ENCODE results near the gene LATS2.

Gene LATS2

DNA sequence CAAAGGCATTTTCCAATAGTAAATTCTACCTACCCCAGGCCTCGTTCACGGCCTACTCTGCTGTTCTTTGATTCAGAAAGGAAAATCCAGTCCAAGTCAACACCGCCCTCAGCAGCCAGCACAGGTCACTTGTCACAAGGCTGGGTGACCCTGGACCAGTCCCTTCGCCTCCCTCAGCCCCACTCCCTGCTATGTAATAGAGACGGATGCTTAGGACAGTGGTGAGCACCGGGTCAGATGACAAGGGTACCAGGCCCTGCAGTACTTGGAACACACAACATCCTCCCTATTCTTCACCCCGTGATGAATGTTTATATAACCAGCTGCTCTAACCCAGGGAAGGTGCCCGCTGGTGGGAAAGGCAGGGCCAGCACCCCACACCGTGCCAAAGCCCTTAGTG lies 14.3 kb downstream of the LATS2 start:
- peaks cover 7 to 10% of the 10 kb centered on the region in 2 donors for H3K36me3 ChIP-seq (ENCODE audit: control insufficient read depth in 2 of 2, insufficient read depth in 2 of 2, low read length in 2 of 2)
- no peak overlapping the region for H3K9ac ChIP-seq (ENCODE audit: low read length in 2 of 2)
- H3K4me1 ChIP-seq (ENCODE audit: control insufficient read depth, insufficient read depth, low read length) = peaks cover 43% of the 10 kb centered on the region
- H3K9me3 ChIP-seq (ENCODE audit: control insufficient read depth in 2 of 2, low read length in 2 of 2) = no peaks in the 10 kb centered on the region
- H3K27ac ChIP-seq (ENCODE audit: low read length) = no peak overlapping the region
- no peaks in the 10 kb centered on the region for H3K27me3 ChIP-seq (ENCODE audit: control insufficient read depth in 1 of 2, insufficient read depth in 2 of 2, low read length in 2 of 2)
- H3K4me3 ChIP-seq (ENCODE audit: low read length in 2 of 2) = no peak overlapping the region

DNA sequence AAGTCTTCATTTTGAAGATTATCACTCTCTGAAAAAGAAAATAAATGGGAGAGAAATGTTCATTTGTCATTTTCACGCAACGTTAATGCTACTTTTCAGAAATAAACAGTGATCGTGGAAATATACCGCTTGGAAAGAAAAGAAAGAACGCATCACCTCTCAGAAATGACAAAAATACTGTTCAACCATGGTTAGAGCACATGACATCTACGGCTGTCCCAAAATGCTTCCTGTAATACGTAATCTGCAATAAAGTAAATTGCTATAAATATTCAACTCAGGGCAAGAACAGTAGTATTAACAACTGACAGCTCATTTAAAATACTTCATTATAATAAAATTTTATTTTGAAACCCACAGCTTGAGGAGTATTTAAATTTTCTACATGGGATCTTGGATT lies 15.2 kb downstream of the LATS2 start:
- Histone ChIP-seq H3K36me3 (ENCODE audit: control insufficient read depth in 2 of 2, insufficient read depth in 2 of 2, low read length in 2 of 2) (peaks cover 7 to 10% of the 10 kb centered on the region in 2 donors), H3K27ac (ENCODE audit: low read length) (peak overlapping the region; percentile 56), H3K9ac (ENCODE audit: low read length in 2 of 2) (no peak overlapping the region), H3K27me3 (ENCODE audit: control insufficient read depth in 1 of 2, insufficient read depth in 2 of 2, low read length in 2 of 2) (no peaks in the 10 kb centered on the region), H3K4me3 (ENCODE audit: low read length in 2 of 2) (no peak overlapping the region), H3K9me3 (ENCODE audit: control insufficient read depth in 2 of 2, low read length in 2 of 2) (no peaks in the 10 kb centered on the region), H3K4me1 (ENCODE audit: control insufficient read depth, insufficient read depth, low read length) (peaks cover 50% of the 10 kb centered on the region)

DNA sequence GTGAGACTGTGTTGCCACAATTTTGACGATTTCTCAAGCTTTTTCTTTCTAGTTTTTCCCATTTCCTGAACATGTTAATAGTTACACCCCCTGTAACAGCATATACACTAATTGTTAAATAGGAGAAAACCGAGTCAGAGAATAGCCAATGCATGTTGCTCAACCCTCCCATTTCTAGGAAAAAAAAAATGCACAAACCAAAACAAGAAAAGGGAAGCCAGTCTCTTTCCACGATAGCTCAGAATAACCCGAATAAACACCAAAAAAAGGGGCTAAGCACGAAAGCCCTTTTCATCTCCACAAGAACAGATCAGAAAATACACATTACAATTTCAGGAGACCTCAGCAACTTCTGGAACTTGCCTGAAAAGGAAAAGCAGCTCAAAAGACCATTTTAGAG lies 16.3 kb downstream of the LATS2 start:
- Histone ChIP-seq H3K9me3 (ENCODE audit: control insufficient read depth in 2 of 2, low read length in 2 of 2) (no peaks in the 10 kb centered on the region), H3K9ac (ENCODE audit: low read length in 2 of 2) (peak overlapping the region in 1 of 2 donors; percentile 36), H3K36me3 (ENCODE audit: control insufficient read depth in 2 of 2, insufficient read depth in 2 of 2, low read length in 2 of 2) (peaks cover 7 to 10% of the 10 kb centered on the region in 2 donors), H3K4me1 (ENCODE audit: control insufficient read depth, insufficient read depth, low read length) (peaks cover 54% of the 10 kb centered on the region), H3K27ac (ENCODE audit: low read length) (peak overlapping the region; percentile 56), H3K4me3 (ENCODE audit: low read length in 2 of 2) (no peak overlapping the region), H3K27me3 (ENCODE audit: control insufficient read depth in 1 of 2, insufficient read depth in 2 of 2, low read length in 2 of 2) (no peaks in the 10 kb centered on the region)

DNA sequence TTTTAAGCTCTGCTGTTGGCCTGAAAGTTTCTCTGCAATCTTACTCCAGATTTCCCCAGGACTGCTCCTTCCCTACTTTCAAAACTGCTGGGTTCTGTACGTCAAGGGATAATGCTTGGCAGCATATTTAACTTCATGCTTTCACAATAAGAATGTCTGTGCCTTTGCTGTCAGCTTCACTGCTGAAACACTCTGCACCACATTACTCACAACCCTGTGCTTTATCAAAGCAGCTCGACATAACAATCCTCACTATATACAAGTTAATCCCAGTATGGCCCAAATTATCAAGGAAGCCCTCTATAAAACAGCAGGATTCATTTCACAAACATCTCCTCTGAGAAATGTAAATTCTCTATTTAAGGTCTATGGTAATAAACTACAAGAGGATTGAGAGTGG lies 17.5 kb downstream of the LATS2 start:
- peaks cover 7 to 10% of the 10 kb centered on the region in 2 donors for H3K36me3 ChIP-seq (ENCODE audit: control insufficient read depth in 2 of 2, insufficient read depth in 2 of 2, low read length in 2 of 2)
- peak overlapping the region; percentile 36 to 37 for H3K9ac ChIP-seq (ENCODE audit: low read length in 2 of 2)
- H3K9me3 ChIP-seq (ENCODE audit: control insufficient read depth in 2 of 2, low read length in 2 of 2) = no peaks in the 10 kb centered on the region
- no peaks in the 10 kb centered on the region for H3K27me3 ChIP-seq (ENCODE audit: control insufficient read depth in 1 of 2, insufficient read depth in 2 of 2, low read length in 2 of 2)
- H3K4me3 ChIP-seq (ENCODE audit: low read length in 2 of 2) = peak overlapping the region in 1 of 2 donors; percentile 10
- peaks cover 51% of the 10 kb centered on the region for H3K4me1 ChIP-seq (ENCODE audit: control insufficient read depth, insufficient read depth, low read length)
- peak overlapping the region; percentile 56 for H3K27ac ChIP-seq (ENCODE audit: low read length)

GRCh38 chr13:21040120-21040826 lies 21.1 kb downstream of the LATS2 start:
- Histone ChIP-seq H3K27ac (ENCODE audit: low read length) (no peak overlapping the region), H3K4me3 (ENCODE audit: low read length in 2 of 2) (no peak overlapping the region), H3K9me3 (ENCODE audit: control insufficient read depth in 2 of 2, low read length in 2 of 2) (no peaks in the 10 kb centered on the region), H3K27me3 (ENCODE audit: control insufficient read depth in 1 of 2, insufficient read depth in 2 of 2, low read length in 2 of 2) (no peaks in the 10 kb centered on the region), H3K4me1 (ENCODE audit: control insufficient read depth, insufficient read depth, low read length) (peaks cover 43% of the 10 kb centered on the region), H3K36me3 (ENCODE audit: control insufficient read depth in 2 of 2, insufficient read depth in 2 of 2, low read length in 2 of 2) (peaks cover 5 to 6% of the 10 kb centered on the region in 2 donors), H3K9ac (ENCODE audit: low read length in 2 of 2) (no peak overlapping the region)

DNA sequence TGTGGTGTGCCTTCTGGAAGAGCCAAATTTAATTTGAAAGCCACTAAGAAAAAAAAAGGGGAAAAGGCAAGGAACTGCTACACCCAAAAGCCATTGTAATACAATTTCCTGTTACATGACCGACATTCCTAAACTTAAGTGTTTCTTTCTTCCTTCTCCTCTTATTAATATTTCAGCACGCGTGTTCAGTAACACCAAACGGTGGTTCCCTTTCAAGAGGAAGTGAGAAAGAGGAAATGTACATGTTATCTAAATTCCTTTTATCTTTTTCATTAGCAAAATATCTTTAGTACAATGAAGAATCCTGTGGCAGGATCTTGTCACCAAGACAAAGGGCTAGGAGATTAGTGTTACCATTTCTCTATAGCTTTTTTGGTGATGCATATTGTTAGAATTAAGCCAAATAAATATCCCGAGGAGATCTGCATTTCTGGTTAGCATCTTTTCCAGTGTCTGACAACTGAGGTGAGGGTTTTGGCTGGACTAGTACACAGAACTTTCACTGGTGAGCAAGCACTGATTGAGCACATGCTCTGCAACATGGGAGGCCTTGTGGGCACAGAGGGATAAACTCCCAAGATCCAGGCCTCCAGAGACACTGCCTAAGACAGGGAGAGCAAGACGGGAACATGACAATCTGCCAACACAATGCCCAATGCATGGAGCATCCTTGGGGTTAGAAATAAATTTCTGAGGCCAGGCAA lies 22.1 kb downstream of the LATS2 start:
- H3K4me3 ChIP-seq (ENCODE audit: low read length in 2 of 2) = peak overlapping the region in 1 of 2 donors; percentile 11
- H3K36me3 ChIP-seq (ENCODE audit: control insufficient read depth in 2 of 2, insufficient read depth in 2 of 2, low read length in 2 of 2) = no peaks in the 10 kb centered on the region
- no peak overlapping the region for H3K9ac ChIP-seq (ENCODE audit: low read length in 2 of 2)
- no peaks in the 10 kb centered on the region for H3K27me3 ChIP-seq (ENCODE audit: control insufficient read depth in 1 of 2, insufficient read depth in 2 of 2, low read length in 2 of 2)
- peaks cover 39% of the 10 kb centered on the region for H3K4me1 ChIP-seq (ENCODE audit: control insufficient read depth, insufficient read depth, low read length)
- H3K27ac ChIP-seq (ENCODE audit: low read length) = no peak overlapping the region
- no peaks in the 10 kb centered on the region for H3K9me3 ChIP-seq (ENCODE audit: control insufficient read depth in 2 of 2, low read length in 2 of 2)

DNA sequence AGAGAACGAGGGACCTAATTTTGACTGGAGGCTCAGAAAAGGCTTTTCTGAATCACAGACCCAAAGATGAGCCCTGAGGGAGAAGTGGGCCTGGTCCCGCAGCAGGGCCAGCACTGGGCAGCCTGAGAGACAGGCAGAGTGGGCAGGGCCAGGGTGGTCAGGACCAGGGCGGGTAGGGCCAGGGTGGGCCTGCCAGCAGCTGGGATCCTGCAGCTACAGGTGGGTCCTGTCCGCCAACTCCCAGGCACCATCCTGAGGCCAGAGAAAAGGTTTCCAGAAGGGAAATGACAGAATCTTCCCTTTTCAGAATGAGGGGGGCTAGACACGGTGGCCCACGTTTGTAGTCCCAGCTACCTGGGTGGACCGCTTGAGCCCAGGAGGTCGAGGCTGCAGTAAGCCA lies 23.7 kb downstream of the LATS2 start:
- Histone ChIP-seq H3K27ac (ENCODE audit: low read length) (no peak overlapping the region), H3K36me3 (ENCODE audit: control insufficient read depth in 2 of 2, insufficient read depth in 2 of 2, low read length in 2 of 2) (no peaks in the 10 kb centered on the region), H3K9me3 (ENCODE audit: control insufficient read depth in 2 of 2, low read length in 2 of 2) (no peaks in the 10 kb centered on the region), H3K4me3 (ENCODE audit: low read length in 2 of 2) (no peak overlapping the region), H3K9ac (ENCODE audit: low read length in 2 of 2) (no peak overlapping the region), H3K4me1 (ENCODE audit: control insufficient read depth, insufficient read depth, low read length) (peaks cover 45% of the 10 kb centered on the region), H3K27me3 (ENCODE audit: control insufficient read depth in 1 of 2, insufficient read depth in 2 of 2, low read length in 2 of 2) (no peaks in the 10 kb centered on the region)

DNA sequence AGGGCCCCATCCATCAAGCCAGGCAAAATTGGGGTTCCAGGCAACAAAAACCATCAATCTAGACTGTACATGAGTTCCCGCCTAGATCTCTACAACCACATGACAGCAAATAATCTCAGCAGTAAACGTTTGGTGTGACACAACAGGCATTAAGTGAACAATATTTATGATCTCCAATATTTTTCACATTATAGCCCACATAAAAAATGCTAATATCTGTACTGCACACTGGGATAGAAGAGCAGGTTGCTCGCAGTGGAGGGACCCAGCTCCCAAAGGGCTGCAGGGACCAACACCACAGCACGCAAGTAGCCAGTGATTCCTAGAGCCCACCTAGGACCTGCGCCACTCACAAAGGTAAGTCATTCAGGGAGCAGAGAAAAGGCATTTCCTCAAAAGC lies 25.9 kb downstream of the LATS2 start:
- Histone ChIP-seq H3K4me1 (ENCODE audit: control insufficient read depth, insufficient read depth, low read length) (peaks cover 31% of the 10 kb centered on the region), H3K9me3 (ENCODE audit: control insufficient read depth in 2 of 2, low read length in 2 of 2) (no peaks in the 10 kb centered on the region), H3K36me3 (ENCODE audit: control insufficient read depth in 2 of 2, insufficient read depth in 2 of 2, low read length in 2 of 2) (no peaks in the 10 kb centered on the region), H3K27ac (ENCODE audit: low read length) (no peak overlapping the region), H3K9ac (ENCODE audit: low read length in 2 of 2) (no peak overlapping the region), H3K4me3 (ENCODE audit: low read length in 2 of 2) (no peak overlapping the region), H3K27me3 (ENCODE audit: control insufficient read depth in 1 of 2, insufficient read depth in 2 of 2, low read length in 2 of 2) (no peaks in the 10 kb centered on the region)

DNA sequence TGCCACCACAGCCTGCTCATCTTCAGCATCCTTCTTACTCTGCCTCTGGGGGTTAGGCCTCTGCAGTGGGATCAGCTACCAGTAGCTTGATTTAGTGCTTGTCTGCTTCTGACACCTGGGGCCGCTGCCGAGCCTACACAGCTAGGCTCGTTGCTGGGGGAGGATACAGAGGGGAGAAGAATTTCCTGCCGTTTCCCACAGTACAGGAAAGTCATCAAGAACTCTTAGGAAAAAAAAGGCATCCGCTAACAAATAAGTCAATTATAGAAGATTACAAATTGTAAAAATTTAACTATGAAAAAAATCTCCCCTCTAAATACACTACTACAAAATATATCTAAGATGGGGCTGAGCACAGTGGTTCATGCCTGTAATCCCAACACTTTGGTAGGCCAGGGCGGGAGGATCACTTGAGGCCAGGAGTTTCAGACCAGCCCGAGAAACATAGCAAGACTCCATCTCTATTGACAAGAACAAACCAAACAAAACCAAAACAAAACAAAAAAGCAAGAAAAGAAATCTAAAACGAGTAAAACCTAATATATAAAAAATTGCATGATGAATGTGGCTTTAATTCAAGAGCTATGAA lies 26.7 kb downstream of the LATS2 start:
- no peaks in the 10 kb centered on the region for H3K9me3 ChIP-seq (ENCODE audit: control insufficient read depth in 2 of 2, low read length in 2 of 2)
- no peak overlapping the region for H3K9ac ChIP-seq (ENCODE audit: low read length in 2 of 2)
- no peaks in the 10 kb centered on the region for H3K36me3 ChIP-seq (ENCODE audit: control insufficient read depth in 2 of 2, insufficient read depth in 2 of 2, low read length in 2 of 2)
- peak overlapping the region; percentile 80 for H3K27ac ChIP-seq (ENCODE audit: low read length)
- peak overlapping the region in 1 of 2 donors; percentile 15 for H3K4me3 ChIP-seq (ENCODE audit: low read length in 2 of 2)
- H3K27me3 ChIP-seq (ENCODE audit: control insufficient read depth in 1 of 2, insufficient read depth in 2 of 2, low read length in 2 of 2) = no peaks in the 10 kb centered on the region
- H3K4me1 ChIP-seq (ENCODE audit: control insufficient read depth, insufficient read depth, low read length) = peaks cover 28% of the 10 kb centered on the region

DNA sequence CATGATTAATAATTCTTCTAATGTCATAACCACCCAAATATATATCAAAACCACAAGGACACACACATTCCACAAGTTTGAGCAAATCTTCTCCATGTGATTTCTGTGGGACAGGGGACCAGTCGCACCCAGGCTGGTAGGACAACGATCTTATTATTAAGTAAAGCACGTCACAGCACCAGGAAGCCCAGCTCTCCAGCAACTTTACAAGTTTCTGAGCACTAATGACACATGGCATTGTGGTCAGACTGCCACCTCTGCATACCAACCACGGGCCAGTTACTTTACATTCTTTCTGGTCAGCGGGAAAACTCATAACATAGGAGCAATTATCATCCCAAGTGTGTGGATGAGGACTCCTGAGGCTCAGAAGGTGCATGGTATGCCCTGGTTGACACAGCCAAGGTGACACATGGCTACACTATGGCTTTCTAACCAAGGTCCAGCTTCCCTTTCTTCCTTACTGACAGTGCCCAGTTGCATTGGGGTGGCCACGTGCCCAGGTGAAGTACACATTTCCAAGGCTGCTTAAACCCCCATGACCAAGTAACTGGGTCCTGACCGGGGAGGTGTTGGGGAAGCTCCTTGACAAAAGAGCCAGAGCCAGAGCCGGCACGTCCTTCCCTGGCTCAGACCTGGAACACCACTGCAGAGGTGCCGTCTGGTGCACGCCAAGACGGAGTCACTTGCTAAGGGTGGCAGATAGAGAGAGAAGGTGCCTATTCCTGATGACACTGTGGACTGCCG lies 27.4 kb downstream of the LATS2 start:
- no peaks in the 10 kb centered on the region for H3K36me3 ChIP-seq (ENCODE audit: control insufficient read depth in 2 of 2, insufficient read depth in 2 of 2, low read length in 2 of 2)
- H3K27ac ChIP-seq (ENCODE audit: low read length) = peak overlapping the region; percentile 80
- peaks cover 23% of the 10 kb centered on the region for H3K4me1 ChIP-seq (ENCODE audit: control insufficient read depth, insufficient read depth, low read length)
- peak overlapping the region in 1 of 2 donors; percentile 54 for H3K4me3 ChIP-seq (ENCODE audit: low read length in 2 of 2)
- H3K9ac ChIP-seq (ENCODE audit: low read length in 2 of 2) = no peak overlapping the region
- H3K27me3 ChIP-seq (ENCODE audit: control insufficient read depth in 1 of 2, insufficient read depth in 2 of 2, low read length in 2 of 2) = no peaks in the 10 kb centered on the region
- H3K9me3 ChIP-seq (ENCODE audit: control insufficient read depth in 2 of 2, low read length in 2 of 2) = no peaks in the 10 kb centered on the region
